Panc1 (cell line): ENCODE data around the gene GALNT11. TPM values are rescaled to one million over a fixed set of nuclear protein-coding genes. Genes with fewer than 3 reads are reported as not detected.

Experiments
- ATAC-seq: fragments of 200-7000 bp; cut with Tn5 transposase; 2 replicates; pipeline ENCODE4 v1.9.1; 2020; ENCODE audit warnings: mild to moderate bottlenecking, moderate library complexity
- BruUV-seq: library from RNA; stranded (reverse); fragments of 400-500 nt; replicated peaks from 2 replicates; lab custom pipeline; 2021; lab: Mats Ljungman, UMichigan
- CTCF ChIA-PET: fragments of 300-600 bp; sonication (Branson Sonifier 250); formaldehyde crosslinking; loops from one replicate; lab custom pipeline; 2022; ENCODE audit warnings: antibody characterized with exemption; lab: Charles Lee
- POLR2A ChIA-PET: fragments of 300-600 bp; sonication (Branson Sonifier 250); formaldehyde crosslinking; loops from one replicate; lab custom pipeline; 2022; ENCODE audit warnings: antibody characterized with exemption; lab: Charles Lee
- DNase-seq: peaks from one replicate; pipeline ENCODE4 v3.0.0-alpha.2; 2010; ENCODE audit warnings: low read depth, low spot score
- H3K27ac ChIP-seq: 2 replicates; pipeline ENCODE4 v1.5.1; 2011; ENCODE audit warnings: mild to moderate bottlenecking, low read length, inconsistent platforms
- H3K27me3 ChIP-seq: fragments of 200-500 bp; sonication (Bioruptor generic); 2 replicates; pipeline ENCODE4 v1.6.0; 2014; ENCODE audit warnings: low read length, inconsistent platforms; ENCODE audit not compliant: control insufficient read depth, insufficient read depth
- H3K36me3 ChIP-seq: fragments of 200-500 bp; sonication (Bioruptor generic); 2 replicates; pipeline ENCODE4 v1.5.1; 2014; ENCODE audit warnings: inconsistent platforms, mild to moderate bottlenecking, low read length, moderate library complexity; ENCODE audit not compliant: control insufficient read depth, insufficient read depth
- H3K4me1 ChIP-seq: 2 replicates; pipeline ENCODE4 v1.5.1; 2011; ENCODE audit warnings: inconsistent platforms, mild to moderate bottlenecking, low read length, moderate library complexity; ENCODE audit not compliant: control insufficient read depth, insufficient read depth
- H3K4me3 ChIP-seq, 2 experiments: 2 replicates each; pipeline ENCODE4 v1.5.1; 2011 to 2012; ENCODE audit warnings: low read depth in 2 of 2, low read length in 2 of 2, mild to moderate bottlenecking in 2 of 2, inconsistent platforms in 1 of 2, moderate library complexity in 1 of 2
- H3K9me3 ChIP-seq: fragments of 200-500 bp; sonication (Bioruptor generic); 2 replicates; pipeline ENCODE4 v1.5.1; 2014; ENCODE audit warnings: low read depth, mild to moderate bottlenecking, inconsistent platforms, low read length, moderate library complexity; ENCODE audit not compliant: control insufficient read depth, insufficient read depth
- POLR2AphosphoS5 ChIP-seq: IDR thresholded peaks from 2 replicates; pipeline ENCODE4 v1.6.1; 2012; ENCODE audit warnings: mild to moderate bottlenecking, low read depth, low read length, moderate library complexity
- SIN3A ChIP-seq: IDR thresholded peaks from 2 replicates; pipeline ENCODE4 v1.6.1; 2012; ENCODE audit warnings: low read depth, mild to moderate bottlenecking, low read length, moderate library complexity, borderline replicate concordance; ENCODE audit not compliant: insufficient read depth
- TCF7L2 ChIP-seq: IDR thresholded peaks from 2 replicates; pipeline ENCODE4 v1.6.1; 2011; ENCODE audit warnings: mild to moderate bottlenecking, low read depth, low read length, inconsistent platforms
- in situ Hi-C: cut with HindIII; loops from 2 replicates; pipeline ENCODE4 v1.10.0; 2016; ENCODE audit warnings: low sequenced_read_pairs, low pct_unique_long_range_greater_than_20kb
- intact Hi-C: fragments of 100-400 bp; cut with micrococcal nuclease; formaldehyde crosslinking; loops from one replicate; pipeline ENCODE4 v1.10.0; 2022; ENCODE audit not compliant: unreplicated experiment
- total RNA-seq: library from RNA; stranded (reverse); gene quantifications from one replicate; pipeline ENCODE4 v1.2.1, GENCODE V29; 2021; ENCODE audit not compliant: unreplicated experiment
- TF ChIP-seq, protein P1 (sequence below), 2 experiments: IDR thresholded peaks; 2 replicates each; pipeline ENCODE4 v1.6.1; 2011 to 2012; ENCODE audit warnings: low read depth in 2 of 2, control low read depth in 1 of 2, low read length in 1 of 2, mild to moderate bottlenecking in 1 of 2, moderate library complexity in 1 of 2; ENCODE audit not compliant: insufficient read depth in 1 of 2
- TF ChIP-seq, protein P2 (sequence below): fragments of 450-650 bp; IDR thresholded peaks from 2 replicates; pipeline ENCODE4 v1.5.1; 2017; ENCODE audit warnings: mild to moderate bottlenecking

The GALNT11 gene
- total RNA-seq, 1 experiment from 2014 or later: 48.7 TPM

DNA sequence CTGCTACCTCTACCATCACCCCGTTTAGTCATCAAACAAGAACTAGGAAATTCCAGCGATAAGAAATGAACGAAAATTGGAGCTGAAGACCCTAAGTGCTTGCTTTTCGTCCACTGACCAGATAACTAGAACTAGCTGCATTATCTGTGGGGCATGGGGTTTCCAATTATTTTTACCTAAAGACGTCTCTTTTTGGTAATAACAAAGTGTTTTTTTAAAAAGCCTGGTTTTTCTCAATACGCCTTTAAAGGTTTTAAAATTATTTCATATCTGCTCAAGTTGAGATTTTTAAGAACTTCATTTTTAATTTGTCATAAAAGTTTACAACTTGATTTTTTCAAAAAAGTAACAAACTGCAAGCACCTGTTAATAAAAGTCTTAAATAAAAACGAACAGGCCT, 104.2 kb downstream of the GALNT11 start:
- DNase-seq (no peak), ATAC-seq (no peak)
- intact Hi-C loops (no loop called here), in situ Hi-C loops (no loop called here)
- Histone ChIP-seq H3K4me1 (no peaks in the 10 kb centered on the region), H3K27me3 (no peaks in the 10 kb centered on the region), H3K36me3 (peaks cover 3% of the 10 kb centered on the region; the same call in 1 of the 2 replicates), H3K4me3 (no peak overlapping the region), H3K9me3 (no peaks in the 10 kb centered on the region), H3K27ac (no peak overlapping the region)
- ChIA-PET POLR2A (no interaction called here), CTCF (no interaction called here)
- BruUV-seq: no TSS peak
- TF ChIP-seq, protein P1, sequence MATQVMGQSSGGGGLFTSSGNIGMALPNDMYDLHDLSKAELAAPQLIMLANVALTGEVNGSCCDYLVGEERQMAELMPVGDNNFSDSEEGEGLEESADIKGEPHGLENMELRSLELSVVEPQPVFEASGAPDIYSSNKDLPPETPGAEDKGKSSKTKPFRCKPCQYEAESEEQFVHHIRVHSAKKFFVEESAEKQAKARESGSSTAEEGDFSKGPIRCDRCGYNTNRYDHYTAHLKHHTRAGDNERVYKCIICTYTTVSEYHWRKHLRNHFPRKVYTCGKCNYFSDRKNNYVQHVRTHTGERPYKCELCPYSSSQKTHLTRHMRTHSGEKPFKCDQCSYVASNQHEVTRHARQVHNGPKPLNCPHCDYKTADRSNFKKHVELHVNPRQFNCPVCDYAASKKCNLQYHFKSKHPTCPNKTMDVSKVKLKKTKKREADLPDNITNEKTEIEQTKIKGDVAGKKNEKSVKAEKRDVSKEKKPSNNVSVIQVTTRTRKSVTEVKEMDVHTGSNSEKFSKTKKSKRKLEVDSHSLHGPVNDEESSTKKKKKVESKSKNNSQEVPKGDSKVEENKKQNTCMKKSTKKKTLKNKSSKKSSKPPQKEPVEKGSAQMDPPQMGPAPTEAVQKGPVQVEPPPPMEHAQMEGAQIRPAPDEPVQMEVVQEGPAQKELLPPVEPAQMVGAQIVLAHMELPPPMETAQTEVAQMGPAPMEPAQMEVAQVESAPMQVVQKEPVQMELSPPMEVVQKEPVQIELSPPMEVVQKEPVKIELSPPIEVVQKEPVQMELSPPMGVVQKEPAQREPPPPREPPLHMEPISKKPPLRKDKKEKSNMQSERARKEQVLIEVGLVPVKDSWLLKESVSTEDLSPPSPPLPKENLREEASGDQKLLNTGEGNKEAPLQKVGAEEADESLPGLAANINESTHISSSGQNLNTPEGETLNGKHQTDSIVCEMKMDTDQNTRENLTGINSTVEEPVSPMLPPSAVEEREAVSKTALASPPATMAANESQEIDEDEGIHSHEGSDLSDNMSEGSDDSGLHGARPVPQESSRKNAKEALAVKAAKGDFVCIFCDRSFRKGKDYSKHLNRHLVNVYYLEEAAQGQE (IDR thresholded peaks at IDR 0.05; ENCODE audit: insufficient read depth in 1 of 2, low read depth in 2 of 2, low read length in 1 of 2): no peak
- TF ChIP-seq, protein P2, sequence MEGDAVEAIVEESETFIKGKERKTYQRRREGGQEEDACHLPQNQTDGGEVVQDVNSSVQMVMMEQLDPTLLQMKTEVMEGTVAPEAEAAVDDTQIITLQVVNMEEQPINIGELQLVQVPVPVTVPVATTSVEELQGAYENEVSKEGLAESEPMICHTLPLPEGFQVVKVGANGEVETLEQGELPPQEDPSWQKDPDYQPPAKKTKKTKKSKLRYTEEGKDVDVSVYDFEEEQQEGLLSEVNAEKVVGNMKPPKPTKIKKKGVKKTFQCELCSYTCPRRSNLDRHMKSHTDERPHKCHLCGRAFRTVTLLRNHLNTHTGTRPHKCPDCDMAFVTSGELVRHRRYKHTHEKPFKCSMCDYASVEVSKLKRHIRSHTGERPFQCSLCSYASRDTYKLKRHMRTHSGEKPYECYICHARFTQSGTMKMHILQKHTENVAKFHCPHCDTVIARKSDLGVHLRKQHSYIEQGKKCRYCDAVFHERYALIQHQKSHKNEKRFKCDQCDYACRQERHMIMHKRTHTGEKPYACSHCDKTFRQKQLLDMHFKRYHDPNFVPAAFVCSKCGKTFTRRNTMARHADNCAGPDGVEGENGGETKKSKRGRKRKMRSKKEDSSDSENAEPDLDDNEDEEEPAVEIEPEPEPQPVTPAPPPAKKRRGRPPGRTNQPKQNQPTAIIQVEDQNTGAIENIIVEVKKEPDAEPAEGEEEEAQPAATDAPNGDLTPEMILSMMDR: no peak
- TF ChIP-seq SIN3A (no peak), TCF7L2 (no peak), POLR2AphosphoS5 (no peak)

DNA sequence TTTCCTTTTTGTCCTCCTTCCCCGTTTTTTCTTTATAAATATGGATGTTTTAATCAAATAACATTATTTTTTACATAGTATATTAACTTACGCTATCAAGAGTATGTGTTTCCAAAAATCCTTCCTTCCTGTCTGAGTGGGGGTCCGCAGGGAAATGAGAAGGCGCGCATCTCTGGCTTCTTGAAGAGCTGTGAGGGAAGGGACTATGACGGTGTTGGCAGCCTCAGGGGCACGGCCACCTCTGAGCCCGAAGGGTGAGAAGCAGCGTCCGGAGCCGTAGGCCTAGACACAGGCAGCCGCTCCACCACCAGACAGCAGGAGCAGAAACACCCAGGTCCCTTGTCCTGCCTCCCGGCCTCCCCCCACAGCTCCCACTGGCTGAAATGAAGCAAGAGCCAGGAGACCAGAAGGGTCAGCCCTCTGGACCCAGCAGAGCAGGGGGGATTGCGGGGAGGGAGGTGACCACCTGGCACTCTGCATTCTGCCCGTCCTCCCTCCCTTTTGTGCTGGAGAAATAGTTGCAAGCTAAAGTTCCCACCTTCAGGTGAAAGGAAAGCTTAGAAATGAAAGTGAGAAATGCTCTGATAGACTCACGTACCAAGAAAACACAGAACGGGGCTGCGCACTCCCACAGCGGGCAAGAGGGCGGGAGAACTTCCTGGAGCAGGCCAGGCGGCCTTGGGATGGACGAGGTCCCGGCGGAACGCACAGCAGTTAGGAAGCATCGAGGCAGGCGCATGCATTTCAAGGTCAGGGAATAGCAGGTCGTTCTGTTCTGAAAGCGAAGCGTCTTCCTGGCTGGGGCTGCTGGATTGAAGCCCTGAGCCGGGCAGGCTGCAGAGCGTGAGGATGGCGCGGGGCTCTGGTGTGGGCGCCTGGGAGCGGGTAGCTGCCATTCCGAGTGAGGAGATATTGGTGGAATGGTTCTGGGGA, 105.5 kb downstream of the GALNT11 start:
- ATAC-seq: no peak
- no peak overlapping the region for H3K27ac ChIP-seq
- in situ Hi-C loops: no loop called here
- no TSS peak for BruUV-seq
- no peak overlapping the region for H3K4me3 ChIP-seq
- H3K4me1 ChIP-seq: no peaks in the 10 kb centered on the region
- ChIA-PET CTCF (no interaction called here), POLR2A (no interaction called here)
- H3K9me3 ChIP-seq: no peaks in the 10 kb centered on the region
- TF ChIP-seq SIN3A: no peak
- TF ChIP-seq, protein P2: no peak
- TF ChIP-seq, protein P1 (IDR thresholded peaks at IDR 0.05; ENCODE audit: insufficient read depth in 1 of 2, low read depth in 2 of 2, low read length in 1 of 2): no peak
- no peak for TF ChIP-seq TCF7L2
- TF ChIP-seq POLR2AphosphoS5: no peak
- H3K27me3 ChIP-seq: no peaks in the 10 kb centered on the region
- intact Hi-C loops: no loop called here
- DNase-seq: no peak
- H3K36me3 ChIP-seq: peaks cover 3% of the 10 kb centered on the region; the same call in 1 of the 2 replicates
